Keratinocyte (primary cell): ENCODE measurements around the gene RRP7A.

Experiments used
- CTCF ChIP-seq, 3 experiments: IDR thresholded peaks in 1 of 3; conservative IDR thresholded peaks in 1 of 3; optimal IDR thresholded peaks in 1 of 3; 2 replicates in 2 of 3; 3 replicates in 1 of 3; pipeline versions ENCODE3 to v1.5.1; 2011; ENCODE audit warnings: low read length in 3 of 3, mild to moderate bottlenecking in 3 of 3, moderate library complexity in 2 of 3, control low read depth in 1 of 3, inconsistent platforms in 1 of 3; ENCODE audit not compliant: insufficient read depth in 2 of 3; ENCODE audit errors: extremely low read depth in 1 of 3
- EZH2 ChIP-seq: IDR thresholded peaks from one replicate; pipeline ENCODE4 v1.6.1; 2012; ENCODE audit warnings: inconsistent platforms, mild to moderate bottlenecking, low read length, moderate library complexity

GRCh38 chr22:42547562-42547961, 28.0 kb upstream of the RRP7A start:
- no peak for TF ChIP-seq CTCF (optimal IDR thresholded peaks at IDR 0.05 in 1 of 3, IDR thresholded peaks at IDR 0.05 in 1 of 3, conservative IDR thresholded peaks at IDR 0.05 in 1 of 3; ENCODE audit: extremely low read depth in 1 of 3, insufficient read depth in 2 of 3, low read length in 3 of 3)
- no peak for TF ChIP-seq EZH2
